ENCODE data around the gene NGEF.
A peak's percentile ranks its signal among the peaks of the same experiment; 100 is the strongest.
"Not testable (repeated sequence)": the region's sequence is repeated elsewhere in the genome, so short reads cannot be mapped to it uniquely, and the experiment has no call there.

NGEF gene

GRCh38 chr2:232859385-232859916, 153.6 kb downstream of the NGEF start:
- no peak for DNase-seq (ENCODE audit: low read depth)
- H3K4me3 ChIP-seq (ENCODE audit: low read length), result no peak overlapping the region
- no peak for TF ChIP-seq CTCF (conservative IDR thresholded peaks at IDR 0.05; ENCODE audit: low read depth, low read length)

- no peak for TF ChIP-seq CTCF (conservative IDR thresholded peaks at IDR 0.05; ENCODE audit: low read depth, low read length)
- H3K4me3 ChIP-seq (ENCODE audit: low read length), result no peak overlapping the region
- no peak for DNase-seq (ENCODE audit: low read depth)
Observed at GRCh38 chr2:232857158-232857563, 155.9 kb downstream of the NGEF start.

DNA sequence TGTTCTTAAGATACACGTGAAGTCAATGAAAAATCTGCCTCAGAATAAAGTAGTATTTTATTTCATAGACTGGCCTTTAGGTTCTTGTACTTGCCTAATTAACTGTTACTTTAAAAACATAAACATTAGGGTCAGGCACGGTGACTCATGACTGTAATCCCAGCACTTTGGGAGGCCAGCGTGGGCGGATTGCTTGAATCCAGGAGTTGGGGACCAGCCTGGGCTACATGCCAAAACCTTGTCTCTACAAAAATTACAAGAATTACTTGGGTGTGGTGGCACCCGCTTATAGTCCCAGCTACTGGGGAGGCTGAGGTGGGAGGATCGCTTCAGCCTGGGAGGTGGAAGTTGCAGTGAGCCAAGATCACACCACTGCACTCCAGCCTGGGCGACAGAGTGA, 159.0 kb downstream of the NGEF start:
- peak; percentile 93 for DNase-seq (ENCODE audit: low read depth)
- TF ChIP-seq CTCF (conservative IDR thresholded peaks at IDR 0.05; ENCODE audit: low read depth, low read length), result no peak
- no peak overlapping the region for H3K4me3 ChIP-seq (ENCODE audit: low read length)

- DNase-seq (ENCODE audit: low read depth), result no peak
- no peak for TF ChIP-seq CTCF (conservative IDR thresholded peaks at IDR 0.05; ENCODE audit: low read depth, low read length)
Observed at GRCh38 chr2:232852676-232853075, 160.4 kb downstream of the NGEF start.

DNA sequence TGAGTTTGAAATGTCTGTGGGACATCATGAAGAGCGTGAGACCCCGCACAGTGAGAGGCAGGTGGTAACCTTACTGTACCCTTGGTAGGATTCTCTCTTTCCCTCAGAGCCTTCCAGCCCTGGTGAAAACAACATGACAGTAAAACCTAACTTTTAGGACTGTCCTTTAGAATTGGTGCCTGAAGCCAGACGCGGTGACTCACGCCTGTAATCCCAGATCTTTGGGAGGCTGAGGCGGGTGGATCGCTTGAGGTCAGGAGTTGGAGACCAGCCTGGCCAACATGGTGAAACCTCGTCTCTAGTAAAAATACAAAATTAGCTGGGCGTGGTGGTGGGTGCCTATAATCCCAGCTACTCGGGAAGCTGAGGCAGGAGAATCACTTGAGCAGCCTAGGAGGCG, 161.0 kb downstream of the NGEF start:
- not testable (repeated sequence) for DNase-seq (ENCODE audit: low read depth)

More at GRCh38 chr2:232852676-232853075, 160.4 kb downstream of the NGEF start:
- no peak overlapping the region for H3K4me3 ChIP-seq (ENCODE audit: low read length)

GRCh38 chr2:232850039-232850438, 163.0 kb downstream of the NGEF start:
- no peak overlapping the region for H3K4me3 ChIP-seq (ENCODE audit: low read length)
- no peak for TF ChIP-seq CTCF (conservative IDR thresholded peaks at IDR 0.05; ENCODE audit: low read depth, low read length)
- peak; percentile 46 for DNase-seq (ENCODE audit: low read depth)

More for the DNA sequence above, 161.0 kb downstream of the NGEF start:
- not testable (repeated sequence) for H3K4me3 ChIP-seq (ENCODE audit: low read length)

GRCh38 chr2:232846055-232846454, 167.0 kb downstream of the NGEF start:
- DNase-seq (ENCODE audit: low read depth), result no peak
- no peak overlapping the region for H3K4me3 ChIP-seq (ENCODE audit: low read length)
- no peak for TF ChIP-seq CTCF (conservative IDR thresholded peaks at IDR 0.05; ENCODE audit: low read depth, low read length)

DNA sequence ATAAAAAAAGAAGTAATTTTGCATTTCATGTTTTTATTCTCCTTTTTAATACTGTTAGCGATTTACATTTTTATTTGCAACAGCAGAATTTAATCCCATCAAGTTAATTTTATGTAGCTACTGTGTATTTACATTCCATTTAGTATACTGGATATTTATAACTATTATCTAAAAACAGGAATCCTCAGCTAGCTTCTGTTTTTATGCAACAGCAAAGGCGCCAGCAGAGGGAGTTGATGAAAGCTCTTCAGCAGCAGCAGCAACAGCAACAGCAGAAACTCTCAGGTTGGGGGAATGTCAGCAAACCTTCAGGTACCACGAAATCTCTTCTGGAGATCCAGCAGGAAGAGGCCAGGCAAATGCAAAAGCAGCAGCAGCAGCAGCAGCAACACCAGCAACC, 169.2 kb downstream of the NGEF start:
- TF ChIP-seq CTCF (conservative IDR thresholded peaks at IDR 0.05; ENCODE audit: low read depth, low read length), result peak; percentile 34
- no peak for DNase-seq (ENCODE audit: low read depth)
- no peak overlapping the region for H3K4me3 ChIP-seq (ENCODE audit: low read length)
